ENCODE data around the gene ECEL1. TPM values are rescaled to one million over a fixed set of nuclear protein-coding genes. Genes with fewer than 3 reads are reported as not detected.

The ECEL1 gene
- total RNA-seq, 1 donor from 2014 or later: 0.14 TPM

DNA sequence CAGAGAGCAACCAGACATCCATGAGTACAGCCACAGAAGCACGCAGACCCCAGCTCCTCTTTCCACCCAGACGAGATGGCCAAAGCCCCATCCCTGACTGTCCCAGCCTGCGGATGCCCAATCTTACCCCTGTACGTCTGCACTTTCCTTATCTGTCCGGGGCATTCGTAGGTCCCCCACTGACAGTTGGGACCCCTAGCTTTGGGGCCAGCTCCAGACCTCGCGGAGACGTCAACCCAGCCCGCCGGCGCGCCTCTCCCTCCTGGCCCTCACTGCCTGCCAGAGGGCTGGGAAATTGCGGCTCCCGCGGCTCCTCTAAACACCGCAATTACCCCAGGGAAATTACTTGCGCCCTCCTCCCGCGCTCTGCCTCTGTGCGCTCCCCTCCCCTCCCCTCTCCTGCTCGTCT lies 2.3 kb downstream of the ECEL1 start:
- H3K9ac ChIP-seq (ENCODE audit: low read length): no peak overlapping the region
- Mint-ChIP-seq H3K27ac (ENCODE audit: unreplicated experiment) (peak overlapping the region; percentile 66), H3K9me3 (ENCODE audit: unreplicated experiment) (peaks cover 5% of the 10 kb centered on the region), H3K27me3 (ENCODE audit: low read depth, unreplicated experiment) (peaks cover 62% of the 10 kb centered on the region), H3K4me3 (ENCODE audit: unreplicated experiment) (no peak overlapping the region), H3K4me1 (ENCODE audit: low read depth, unreplicated experiment) (no peaks in the 10 kb centered on the region), H3K36me3 (ENCODE audit: low read depth, unreplicated experiment) (peaks cover 2% of the 10 kb centered on the region)
- no peak overlapping the region for H3K27ac ChIP-seq (ENCODE audit: low read depth, low read length)
- no peak for TF ChIP-seq CTCF (IDR thresholded peaks at IDR 0.05; ENCODE audit: insufficient read depth, low read depth, low read length)
- TF ChIP-seq EZH2 (IDR thresholded peaks at IDR 0.05; ENCODE audit: insufficient read depth, low read length): no peak
- no peak overlapping the region for H2AFZ ChIP-seq (ENCODE audit: low read depth, low read length)
- H3K4me1 ChIP-seq (ENCODE audit: insufficient read depth, low read length): no peaks in the 10 kb centered on the region
- no peaks in the 10 kb centered on the region for H3K36me3 ChIP-seq (ENCODE audit: insufficient read depth, low read length)
- no peak for FAIRE-seq
- H3K9me3 ChIP-seq (ENCODE audit: insufficient read depth, low read depth, low read length): no peaks in the 10 kb centered on the region
- H3K4me3 ChIP-seq (ENCODE audit: insufficient read depth, low read depth, low read length): no peak overlapping the region
- no peaks in the 10 kb centered on the region for H3K79me2 ChIP-seq (ENCODE audit: insufficient read depth, low read length)
- no peak for DNase-seq (ENCODE audit: low read depth)
- no peaks in the 10 kb centered on the region for H4K20me1 ChIP-seq (ENCODE audit: insufficient read depth, low read length)
- H3K4me2 ChIP-seq (ENCODE audit: low read length): no peak overlapping the region
- peaks cover 36% of the 10 kb centered on the region for H3K27me3 ChIP-seq (ENCODE audit: insufficient read depth, low read length)

- no peak overlapping the region for H2AFZ ChIP-seq (ENCODE audit: low read depth, low read length)
- no peaks in the 10 kb centered on the region for H3K4me1 Mint-ChIP-seq (ENCODE audit: low read depth, unreplicated experiment)
- no peaks in the 10 kb centered on the region for H3K4me1 ChIP-seq (ENCODE audit: insufficient read depth, low read length)
- no peaks in the 10 kb centered on the region for H3K9me3 ChIP-seq (ENCODE audit: insufficient read depth, low read depth, low read length)
- no peak overlapping the region for H3K27ac ChIP-seq (ENCODE audit: low read depth, low read length)
- H3K36me3 Mint-ChIP-seq (ENCODE audit: low read depth, unreplicated experiment): peaks cover 2% of the 10 kb centered on the region
- H3K27me3 Mint-ChIP-seq (ENCODE audit: low read depth, unreplicated experiment): peaks cover 57% of the 10 kb centered on the region
- no peaks in the 10 kb centered on the region for H3K36me3 ChIP-seq (ENCODE audit: insufficient read depth, low read length)
- H4K20me1 ChIP-seq (ENCODE audit: insufficient read depth, low read length): no peaks in the 10 kb centered on the region
- H3K4me3 ChIP-seq (ENCODE audit: insufficient read depth, low read depth, low read length): no peak overlapping the region
- TF ChIP-seq CTCF (IDR thresholded peaks at IDR 0.05; ENCODE audit: insufficient read depth, low read depth, low read length): no peak
- TF ChIP-seq EZH2 (IDR thresholded peaks at IDR 0.05; ENCODE audit: insufficient read depth, low read length): no peak
- DNase-seq (ENCODE audit: low read depth): no peak
- H3K79me2 ChIP-seq (ENCODE audit: insufficient read depth, low read length): no peaks in the 10 kb centered on the region
- no peak overlapping the region for H3K4me2 ChIP-seq (ENCODE audit: low read length)
- H3K9ac ChIP-seq (ENCODE audit: low read length): no peak overlapping the region
- peak overlapping the region; percentile 40 for H3K4me3 Mint-ChIP-seq (ENCODE audit: unreplicated experiment)
- peaks cover 5% of the 10 kb centered on the region for H3K9me3 Mint-ChIP-seq (ENCODE audit: unreplicated experiment)
- H3K27ac Mint-ChIP-seq (ENCODE audit: unreplicated experiment): no peak overlapping the region
- H3K27me3 ChIP-seq (ENCODE audit: insufficient read depth, low read length): peaks cover 36% of the 10 kb centered on the region
- no peak for FAIRE-seq
Measured at GRCh38 chr2:232484628-232485347, 2.8 kb downstream of the ECEL1 start.

GRCh38 chr2:232483923-232484627 lies 3.6 kb downstream of the ECEL1 start:
- Mint-ChIP-seq H3K36me3 (ENCODE audit: low read depth, unreplicated experiment) (peaks cover 2% of the 10 kb centered on the region), H3K4me1 (ENCODE audit: low read depth, unreplicated experiment) (no peaks in the 10 kb centered on the region), H3K4me3 (ENCODE audit: unreplicated experiment) (no peak overlapping the region), H3K27me3 (ENCODE audit: low read depth, unreplicated experiment) (peaks cover 56% of the 10 kb centered on the region), H3K9me3 (ENCODE audit: unreplicated experiment) (peaks cover 5% of the 10 kb centered on the region), H3K27ac (ENCODE audit: unreplicated experiment) (no peak overlapping the region)
- Histone ChIP-seq H3K27ac (ENCODE audit: low read depth, low read length) (no peak overlapping the region), H3K36me3 (ENCODE audit: insufficient read depth, low read length) (no peaks in the 10 kb centered on the region), H3K27me3 (ENCODE audit: insufficient read depth, low read length) (peaks cover 30% of the 10 kb centered on the region), H3K9ac (ENCODE audit: low read length) (no peak overlapping the region), H3K4me2 (ENCODE audit: low read length) (no peak overlapping the region), H3K4me3 (ENCODE audit: insufficient read depth, low read depth, low read length) (no peak overlapping the region), H2AFZ (ENCODE audit: low read depth, low read length) (no peak overlapping the region), H3K79me2 (ENCODE audit: insufficient read depth, low read length) (no peaks in the 10 kb centered on the region), H3K9me3 (ENCODE audit: insufficient read depth, low read depth, low read length) (no peaks in the 10 kb centered on the region), H4K20me1 (ENCODE audit: insufficient read depth, low read length) (no peaks in the 10 kb centered on the region), H3K4me1 (ENCODE audit: insufficient read depth, low read length) (no peaks in the 10 kb centered on the region)
- DNase-seq (ENCODE audit: low read depth): no peak
- no peak for TF ChIP-seq EZH2 (IDR thresholded peaks at IDR 0.05; ENCODE audit: insufficient read depth, low read length)
- no peak for TF ChIP-seq CTCF (IDR thresholded peaks at IDR 0.05; ENCODE audit: insufficient read depth, low read depth, low read length)
- FAIRE-seq: no peak
